Panc1 (cell line): ENCODE data around the gene LRP4. TPM values are rescaled to one million over a fixed set of nuclear protein-coding genes. Genes with fewer than 3 reads are reported as not detected.

Experiments used
- ATAC-seq: fragments of 200-7000 bp; cut with Tn5 transposase; 2 replicates; pipeline ENCODE4 v1.9.1; 2020; ENCODE audit warnings: mild to moderate bottlenecking, moderate library complexity
- BruUV-seq: library from RNA; stranded (reverse); fragments of 400-500 nt; replicated peaks from 2 replicates; lab custom pipeline; 2021; lab: Mats Ljungman, UMichigan
- CTCF ChIA-PET: fragments of 300-600 bp; sonication (Branson Sonifier 250); formaldehyde crosslinking; loops from one replicate; lab custom pipeline; 2022; ENCODE audit warnings: antibody characterized with exemption; lab: Charles Lee
- POLR2A ChIA-PET: fragments of 300-600 bp; sonication (Branson Sonifier 250); formaldehyde crosslinking; loops from one replicate; lab custom pipeline; 2022; ENCODE audit warnings: antibody characterized with exemption; lab: Charles Lee
- DNase-seq: peaks from one replicate; pipeline ENCODE4 v3.0.0-alpha.2; 2010; ENCODE audit warnings: low read depth, low spot score
- H3K27ac ChIP-seq: 2 replicates; pipeline ENCODE4 v1.5.1; 2011; ENCODE audit warnings: mild to moderate bottlenecking, low read length, inconsistent platforms
- H3K27me3 ChIP-seq: fragments of 200-500 bp; sonication (Bioruptor generic); 2 replicates; pipeline ENCODE4 v1.6.0; 2014; ENCODE audit warnings: low read length, inconsistent platforms; ENCODE audit not compliant: control insufficient read depth, insufficient read depth
- H3K36me3 ChIP-seq: fragments of 200-500 bp; sonication (Bioruptor generic); 2 replicates; pipeline ENCODE4 v1.5.1; 2014; ENCODE audit warnings: inconsistent platforms, mild to moderate bottlenecking, low read length, moderate library complexity; ENCODE audit not compliant: control insufficient read depth, insufficient read depth
- H3K4me1 ChIP-seq: 2 replicates; pipeline ENCODE4 v1.5.1; 2011; ENCODE audit warnings: inconsistent platforms, mild to moderate bottlenecking, low read length, moderate library complexity; ENCODE audit not compliant: control insufficient read depth, insufficient read depth
- H3K4me3 ChIP-seq, 2 experiments: 2 replicates each; pipeline ENCODE4 v1.5.1; 2011 to 2012; ENCODE audit warnings: low read depth in 2 of 2, low read length in 2 of 2, mild to moderate bottlenecking in 2 of 2, inconsistent platforms in 1 of 2, moderate library complexity in 1 of 2
- H3K9me3 ChIP-seq: fragments of 200-500 bp; sonication (Bioruptor generic); 2 replicates; pipeline ENCODE4 v1.5.1; 2014; ENCODE audit warnings: low read depth, mild to moderate bottlenecking, inconsistent platforms, low read length, moderate library complexity; ENCODE audit not compliant: control insufficient read depth, insufficient read depth
- POLR2AphosphoS5 ChIP-seq: IDR thresholded peaks from 2 replicates; pipeline ENCODE4 v1.6.1; 2012; ENCODE audit warnings: mild to moderate bottlenecking, low read depth, low read length, moderate library complexity
- SIN3A ChIP-seq: IDR thresholded peaks from 2 replicates; pipeline ENCODE4 v1.6.1; 2012; ENCODE audit warnings: low read depth, mild to moderate bottlenecking, low read length, moderate library complexity, borderline replicate concordance; ENCODE audit not compliant: insufficient read depth
- TCF7L2 ChIP-seq: IDR thresholded peaks from 2 replicates; pipeline ENCODE4 v1.6.1; 2011; ENCODE audit warnings: mild to moderate bottlenecking, low read depth, low read length, inconsistent platforms
- in situ Hi-C: cut with HindIII; loops from 2 replicates; pipeline ENCODE4 v1.10.0; 2016; ENCODE audit warnings: low sequenced_read_pairs, low pct_unique_long_range_greater_than_20kb
- intact Hi-C: fragments of 100-400 bp; cut with micrococcal nuclease; formaldehyde crosslinking; loops from one replicate; pipeline ENCODE4 v1.10.0; 2022; ENCODE audit not compliant: unreplicated experiment
- total RNA-seq: library from RNA; stranded (reverse); gene quantifications from one replicate; pipeline ENCODE4 v1.2.1, GENCODE V29; 2021; ENCODE audit not compliant: unreplicated experiment
- TF ChIP-seq, protein P1 (sequence below), 2 experiments: IDR thresholded peaks; 2 replicates each; pipeline ENCODE4 v1.6.1; 2011 to 2012; ENCODE audit warnings: low read depth in 2 of 2, control low read depth in 1 of 2, low read length in 1 of 2, mild to moderate bottlenecking in 1 of 2, moderate library complexity in 1 of 2; ENCODE audit not compliant: insufficient read depth in 1 of 2
- TF ChIP-seq, protein P2 (sequence below): fragments of 450-650 bp; IDR thresholded peaks from 2 replicates; pipeline ENCODE4 v1.5.1; 2017; ENCODE audit warnings: mild to moderate bottlenecking

LRP4 gene
- total RNA-seq, 1 experiment from 2014 or later: 11.7 TPM

DNA sequence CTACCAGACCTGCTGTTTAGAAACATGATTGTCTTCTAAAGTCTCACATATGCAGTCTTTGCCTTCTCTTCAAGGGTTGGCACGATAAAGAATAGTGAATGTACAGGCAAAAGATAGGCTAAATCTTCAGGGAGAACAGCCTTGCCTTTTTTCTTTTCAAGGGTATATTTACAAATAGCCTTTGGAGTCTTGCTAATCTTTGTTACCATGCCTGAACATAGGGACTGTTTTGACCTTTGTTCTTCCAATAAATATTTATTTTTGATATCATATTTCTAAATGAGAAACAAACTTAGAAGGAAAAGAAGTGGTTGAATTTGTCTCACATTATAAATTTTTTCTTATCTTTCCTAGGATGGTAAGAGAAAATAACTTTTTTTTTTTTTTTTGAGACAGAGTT is 30.9 kb upstream of the LRP4 start:
- Histone ChIP-seq H3K4me3 (no peak overlapping the region), H3K36me3 (no peaks in the 10 kb centered on the region), H3K27me3 (no peaks in the 10 kb centered on the region), H3K4me1 (no peaks in the 10 kb centered on the region), H3K9me3 (no peaks in the 10 kb centered on the region), H3K27ac (no peak overlapping the region)
- in situ Hi-C loops (no loop called here), intact Hi-C loops (no loop called here)
- BruUV-seq: no TSS peak
- POLR2A ChIA-PET: interaction anchor here (0.7 kb wide), 2 partner anchors 32 to 538 kb away, joined by 4 to 7 read pairs; no protein-coding TSS in a partner anchor
- CTCF ChIA-PET: no interaction called here
- DNase-seq (no peak), ATAC-seq (no peak)
- TF ChIP-seq TCF7L2 (no peak), POLR2AphosphoS5 (no peak), SIN3A (no peak)
- TF ChIP-seq, protein P1, sequence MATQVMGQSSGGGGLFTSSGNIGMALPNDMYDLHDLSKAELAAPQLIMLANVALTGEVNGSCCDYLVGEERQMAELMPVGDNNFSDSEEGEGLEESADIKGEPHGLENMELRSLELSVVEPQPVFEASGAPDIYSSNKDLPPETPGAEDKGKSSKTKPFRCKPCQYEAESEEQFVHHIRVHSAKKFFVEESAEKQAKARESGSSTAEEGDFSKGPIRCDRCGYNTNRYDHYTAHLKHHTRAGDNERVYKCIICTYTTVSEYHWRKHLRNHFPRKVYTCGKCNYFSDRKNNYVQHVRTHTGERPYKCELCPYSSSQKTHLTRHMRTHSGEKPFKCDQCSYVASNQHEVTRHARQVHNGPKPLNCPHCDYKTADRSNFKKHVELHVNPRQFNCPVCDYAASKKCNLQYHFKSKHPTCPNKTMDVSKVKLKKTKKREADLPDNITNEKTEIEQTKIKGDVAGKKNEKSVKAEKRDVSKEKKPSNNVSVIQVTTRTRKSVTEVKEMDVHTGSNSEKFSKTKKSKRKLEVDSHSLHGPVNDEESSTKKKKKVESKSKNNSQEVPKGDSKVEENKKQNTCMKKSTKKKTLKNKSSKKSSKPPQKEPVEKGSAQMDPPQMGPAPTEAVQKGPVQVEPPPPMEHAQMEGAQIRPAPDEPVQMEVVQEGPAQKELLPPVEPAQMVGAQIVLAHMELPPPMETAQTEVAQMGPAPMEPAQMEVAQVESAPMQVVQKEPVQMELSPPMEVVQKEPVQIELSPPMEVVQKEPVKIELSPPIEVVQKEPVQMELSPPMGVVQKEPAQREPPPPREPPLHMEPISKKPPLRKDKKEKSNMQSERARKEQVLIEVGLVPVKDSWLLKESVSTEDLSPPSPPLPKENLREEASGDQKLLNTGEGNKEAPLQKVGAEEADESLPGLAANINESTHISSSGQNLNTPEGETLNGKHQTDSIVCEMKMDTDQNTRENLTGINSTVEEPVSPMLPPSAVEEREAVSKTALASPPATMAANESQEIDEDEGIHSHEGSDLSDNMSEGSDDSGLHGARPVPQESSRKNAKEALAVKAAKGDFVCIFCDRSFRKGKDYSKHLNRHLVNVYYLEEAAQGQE (IDR thresholded peaks at IDR 0.05; ENCODE audit: insufficient read depth in 1 of 2, low read depth in 2 of 2, low read length in 1 of 2): no peak
- TF ChIP-seq, protein P2, sequence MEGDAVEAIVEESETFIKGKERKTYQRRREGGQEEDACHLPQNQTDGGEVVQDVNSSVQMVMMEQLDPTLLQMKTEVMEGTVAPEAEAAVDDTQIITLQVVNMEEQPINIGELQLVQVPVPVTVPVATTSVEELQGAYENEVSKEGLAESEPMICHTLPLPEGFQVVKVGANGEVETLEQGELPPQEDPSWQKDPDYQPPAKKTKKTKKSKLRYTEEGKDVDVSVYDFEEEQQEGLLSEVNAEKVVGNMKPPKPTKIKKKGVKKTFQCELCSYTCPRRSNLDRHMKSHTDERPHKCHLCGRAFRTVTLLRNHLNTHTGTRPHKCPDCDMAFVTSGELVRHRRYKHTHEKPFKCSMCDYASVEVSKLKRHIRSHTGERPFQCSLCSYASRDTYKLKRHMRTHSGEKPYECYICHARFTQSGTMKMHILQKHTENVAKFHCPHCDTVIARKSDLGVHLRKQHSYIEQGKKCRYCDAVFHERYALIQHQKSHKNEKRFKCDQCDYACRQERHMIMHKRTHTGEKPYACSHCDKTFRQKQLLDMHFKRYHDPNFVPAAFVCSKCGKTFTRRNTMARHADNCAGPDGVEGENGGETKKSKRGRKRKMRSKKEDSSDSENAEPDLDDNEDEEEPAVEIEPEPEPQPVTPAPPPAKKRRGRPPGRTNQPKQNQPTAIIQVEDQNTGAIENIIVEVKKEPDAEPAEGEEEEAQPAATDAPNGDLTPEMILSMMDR: no peak

DNA sequence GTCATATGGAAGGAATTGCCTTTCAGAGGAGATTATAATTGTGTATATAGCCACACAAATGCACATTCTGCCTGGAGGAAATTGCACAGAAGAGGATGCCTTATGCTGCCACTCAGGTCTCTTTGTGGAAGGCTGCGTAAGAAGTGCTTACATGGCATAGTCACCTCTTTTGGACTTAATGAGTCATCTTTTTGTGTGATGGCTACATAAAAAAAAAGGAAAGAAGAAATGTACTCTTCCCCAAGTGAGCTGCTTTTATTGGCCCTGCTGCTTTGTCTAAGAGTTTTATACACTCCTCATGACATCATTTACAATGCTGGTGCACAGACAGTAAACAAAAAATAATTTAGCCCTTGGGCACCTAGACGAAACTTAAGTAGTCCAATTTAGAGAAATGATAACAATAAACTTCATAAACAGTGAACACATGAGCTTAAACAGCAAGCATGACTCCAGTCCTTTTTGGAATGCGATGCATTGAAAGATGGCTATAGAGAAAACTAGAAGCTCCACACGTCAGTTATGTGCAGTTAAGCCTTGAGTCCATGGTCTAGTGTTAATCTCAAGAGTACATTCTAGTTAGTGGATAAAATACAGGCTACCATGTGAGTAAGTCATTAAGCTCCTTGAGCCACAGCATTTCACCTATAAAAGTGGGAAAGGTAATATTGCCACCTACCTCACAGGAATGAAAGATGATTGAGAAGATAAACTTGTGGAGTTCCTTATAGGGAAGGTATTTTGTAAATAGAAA is 30.2 kb upstream of the LRP4 start:
- BruUV-seq: no TSS peak
- CTCF ChIA-PET: interaction anchor here (0.5 kb wide), 1 partner anchor 505 kb away, joined by 3 read pairs; no protein-coding TSS in a partner anchor
- no peak overlapping the region for H3K4me3 ChIP-seq
- no peaks in the 10 kb centered on the region for H3K27me3 ChIP-seq
- intact Hi-C loops: no loop called here
- no peak for TF ChIP-seq TCF7L2
- TF ChIP-seq, protein P2: no peak
- TF ChIP-seq SIN3A: no peak
- TF ChIP-seq, protein P1 (IDR thresholded peaks at IDR 0.05; ENCODE audit: insufficient read depth in 1 of 2, low read depth in 2 of 2, low read length in 1 of 2): no peak
- no peak for TF ChIP-seq POLR2AphosphoS5
- no peaks in the 10 kb centered on the region for H3K36me3 ChIP-seq
- H3K4me1 ChIP-seq: no peaks in the 10 kb centered on the region
- in situ Hi-C loops: no loop called here
- H3K9me3 ChIP-seq: no peaks in the 10 kb centered on the region
- no peak for ATAC-seq
- POLR2A ChIA-PET: interaction anchor here (0.6 kb wide), 2 partner anchors 30 to 85 kb away, joined by 5 read pairs; no protein-coding TSS in a partner anchor
- no peak overlapping the region for H3K27ac ChIP-seq
- no peak for DNase-seq
